Aorta (tissue), 5 donors: ENCODE data around the gene VASN. TPM values are rescaled to one million over a fixed set of nuclear protein-coding genes. Genes with fewer than 3 reads are reported as not detected.

Source experiments
- ATAC-seq: fragments of 200-7000 bp; cut with Tn5 transposase; one replicate; pipeline ENCODE4 v1.9.1; 2022; ENCODE audit warnings: moderate library complexity; ENCODE audit not compliant: low FRiP score
- DNase-seq, 2 donors: peaks; one replicate each; pipeline ENCODE4 v3.0.0-alpha.2; 2020
- H3K27ac ChIP-seq, 2 donors: one replicate each; pipeline ENCODE4 v1.5.1; 2013; ENCODE audit warnings: low read length in 2 of 2, mild to moderate bottlenecking in 2 of 2, moderate library complexity in 2 of 2, control low read depth in 1 of 2, inconsistent platforms in 1 of 2, low read depth in 1 of 2
- H3K27me3 ChIP-seq, 2 donors: one replicate each; pipeline ENCODE4 v1.6.1; 2013; ENCODE audit warnings: control low read depth in 1 of 2, low read length in 1 of 2, mild to moderate bottlenecking in 1 of 2, moderate library complexity in 1 of 2; ENCODE audit not compliant: insufficient read depth in 2 of 2, control insufficient read depth in 1 of 2
- H3K36me3 ChIP-seq, 2 donors: one replicate each; pipeline ENCODE4 v1.6.1; 2013; ENCODE audit warnings: control low read depth in 1 of 2, low read length in 1 of 2, mild to moderate bottlenecking in 1 of 2; ENCODE audit not compliant: insufficient read depth in 2 of 2, control insufficient read depth in 1 of 2
- H3K4me1 ChIP-seq, 2 donors: one replicate each; pipeline ENCODE4 v1.6.1; 2013; ENCODE audit warnings: low read length in 2 of 2, control low read depth in 1 of 2, mild to moderate bottlenecking in 1 of 2, moderate library complexity in 1 of 2; ENCODE audit not compliant: insufficient read depth in 2 of 2, control insufficient read depth in 1 of 2
- H3K4me3 ChIP-seq, 2 donors: one replicate each; pipeline ENCODE4 v1.5.1; 2013; ENCODE audit warnings: low read length in 2 of 2, control low read depth in 1 of 2, mild to moderate bottlenecking in 1 of 2
- H3K9me3 ChIP-seq: one replicate; pipeline ENCODE4 v1.6.1; 2013; ENCODE audit warnings: mild to moderate bottlenecking, low read length; ENCODE audit not compliant: control insufficient read depth
- WGBS, 2 donors: extraction: QIAGEN DNeasy Blood & Tissue Kit; methylation state at CpG; one replicate each; pipeline ENCODE4 v1.1.7; 2013; 5-methylcytosine and 5-hydroxymethylcytosine counted together
- intact Hi-C, 2 donors: fragments of 100-400 bp; cut with DNase I; formaldehyde crosslinking; loops; one replicate each; pipeline versions ENCODE4 v1.14.2 to v1.15.0; 2022
- polyA plus RNA-seq, 2 donors: library from polyadenylated mRNA; stranded (reverse); fragments of 200-250 nt; gene quantifications; one replicate each; pipeline ENCODE4 v1.2.3, GENCODE V29; 2013
- total RNA-seq, 2 donors: library from RNA; stranded (reverse); fragmentation: NEBNext Ultra II Directional; extraction: Animal tissue kit (Norgen Biotek cat#: 25700); gene quantifications; one replicate each; pipeline ENCODE4 v1.2.1, GENCODE V29; 2021
- donor health status: healthy with polysubstance abuse.
- donor health status: Bipolar disorder and iron deficiency.
- donor health status: DM: no; HTN: no; CAD: no.
- donor health status: DM: no; HTN: no; CAD: no.
- donor health status: DM: yes; HTN: yes; CAD: no.

Gene VASN
- total and polyA plus RNA-seq, 4 donors = 21.7 to 120 (median 59.1) TPM

GRCh38 chr16:4372001-4372577, 441 bp downstream of the VASN start:
- WGBS, 2 donors = 0 to 1% methylated on average over 30 to 43 of the region's 43 CpGs
- intact Hi-C loops = loop anchor here in 1 of 2 donors (5.0 kb wide), 1 partner anchor 55 kb away; the partner anchor contains the start of gene GLIS2

DNA sequence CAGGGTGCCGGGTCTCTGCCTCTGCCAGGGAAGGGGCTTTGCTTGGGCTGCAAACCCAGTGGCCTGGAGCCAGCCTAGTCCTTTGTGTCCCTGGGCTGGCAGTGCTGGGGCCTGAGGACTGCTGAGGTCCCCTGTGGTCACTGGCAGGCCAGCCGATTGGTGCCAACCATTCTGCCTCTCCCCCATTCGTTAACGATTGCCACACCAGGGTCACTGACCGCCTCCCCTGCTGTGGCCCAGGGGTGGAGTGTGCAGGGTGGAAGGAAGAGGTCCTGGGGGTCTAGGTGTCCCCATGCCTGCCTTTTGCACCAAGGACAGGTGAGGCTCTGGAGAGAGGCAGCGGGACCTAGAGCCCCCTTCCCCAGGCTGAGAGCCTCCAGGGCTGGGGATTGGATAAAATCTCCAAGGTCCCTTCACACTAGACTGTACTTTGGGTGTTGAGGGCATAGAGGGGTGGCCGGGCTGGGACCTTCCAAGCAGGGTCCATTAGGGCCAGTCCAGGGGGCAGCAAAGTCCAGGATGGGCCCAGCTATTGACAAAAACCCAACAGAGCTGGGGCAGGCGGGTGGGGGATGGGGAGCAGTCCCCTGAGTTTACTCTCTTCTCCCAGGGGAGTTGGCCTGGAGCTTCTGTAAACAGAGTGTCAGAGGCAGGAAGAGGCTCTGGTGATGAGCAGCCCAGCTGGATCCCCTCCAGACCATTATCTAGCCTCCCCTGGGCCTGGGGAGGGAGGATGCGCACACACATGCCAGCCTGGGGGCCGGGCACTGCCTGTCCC, 1.1 kb downstream of the VASN start:
- ATAC-seq = no peak
- Histone ChIP-seq H3K27me3 (no peaks in the 10 kb centered on the region), H3K4me1 (no peaks in the 10 kb centered on the region), H3K4me3 (peak overlapping the region; percentile 73 to 84), H3K36me3 (no peaks in the 10 kb centered on the region), H3K27ac (peak overlapping the region; percentile 85 to 92), H3K9me3 (no peaks in the 10 kb centered on the region)
- WGBS, 2 donors = 1 to 7% methylated on average over 9 to 10 of the region's 10 CpGs
- DNase-seq = peak in 1 of 2 donors; percentile 71
- intact Hi-C loops = loop anchor here in 1 of 2 donors (5.0 kb wide), 1 partner anchor 55 kb away; the partner anchor contains the start of gene GLIS2

More at GRCh38 chr16:4372001-4372577, 441 bp downstream of the VASN start:
- Histone ChIP-seq H3K4me3 (peak overlapping the region; percentile 73 to 84), H3K9me3 (no peaks in the 10 kb centered on the region), H3K27ac (peak overlapping the region; percentile 85 to 92), H3K27me3 (no peaks in the 10 kb centered on the region), H3K36me3 (no peaks in the 10 kb centered on the region), H3K4me1 (no peaks in the 10 kb centered on the region)
- ATAC-seq (no peak), DNase-seq (no peak)

GRCh38 chr16:4373356-4373908, 1.8 kb downstream of the VASN start:
- Histone ChIP-seq H3K36me3 (no peaks in the 10 kb centered on the region), H3K4me3 (peak overlapping the region; percentile 33 to 73), H3K4me1 (no peaks in the 10 kb centered on the region), H3K27me3 (no peaks in the 10 kb centered on the region), H3K9me3 (no peaks in the 10 kb centered on the region), H3K27ac (peak overlapping the region; percentile 85 to 92)
- DNase-seq = no peak
- intact Hi-C loops = loop anchor here in 1 of 2 donors (5.0 kb wide), 1 partner anchor 56 kb away; the partner anchor contains the start of gene GLIS2
- ATAC-seq = no peak
- 4 to 11% methylated on average over 9 of the region's 9 CpGs for WGBS, 2 donors

- peak overlapping the region; percentile 85 to 92 for H3K27ac ChIP-seq
- WGBS, 2 donors = 8 to 9% methylated on average over 30 of the region's 30 CpGs
- DNase-seq (peak; percentile 90 to 93), ATAC-seq (peak; percentile 56)
- no peaks in the 10 kb centered on the region for H3K27me3 ChIP-seq
- H3K4me1 ChIP-seq = no peaks in the 10 kb centered on the region
- intact Hi-C loops = loop anchor here in 1 of 2 donors (5.0 kb wide), 1 partner anchor 57 kb away; the partner anchor contains the start of gene GLIS2
- no peaks in the 10 kb centered on the region for H3K36me3 ChIP-seq
- no peaks in the 10 kb centered on the region for H3K9me3 ChIP-seq
- peak overlapping the region; percentile 51 to 73 for H3K4me3 ChIP-seq
Measured at GRCh38 chr16:4373909-4374742, 2.5 kb downstream of the VASN start.

DNA sequence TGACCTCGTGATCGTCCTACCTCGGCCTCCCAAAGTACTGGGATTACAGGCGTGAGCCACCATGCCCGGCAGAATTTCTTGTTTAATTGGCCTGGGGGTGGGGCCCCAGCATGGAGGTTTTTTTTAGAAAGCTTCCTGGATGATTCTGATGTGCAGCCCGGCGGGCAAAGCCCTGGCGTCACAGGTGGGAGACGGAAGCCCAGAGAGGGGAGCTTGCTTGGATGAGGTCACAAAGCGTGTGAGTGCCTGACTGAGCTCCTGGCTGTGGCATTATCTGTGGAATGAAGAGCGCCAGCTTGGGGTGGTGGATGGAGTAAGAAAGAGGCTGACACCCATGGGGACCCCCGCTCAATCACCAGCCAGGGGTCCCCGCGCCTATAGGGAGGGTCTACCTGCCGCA, 4.1 kb downstream of the VASN start:
- H3K4me1 ChIP-seq = no peaks in the 10 kb centered on the region
- DNase-seq = peak in 1 of 2 donors; percentile 69

DNA sequence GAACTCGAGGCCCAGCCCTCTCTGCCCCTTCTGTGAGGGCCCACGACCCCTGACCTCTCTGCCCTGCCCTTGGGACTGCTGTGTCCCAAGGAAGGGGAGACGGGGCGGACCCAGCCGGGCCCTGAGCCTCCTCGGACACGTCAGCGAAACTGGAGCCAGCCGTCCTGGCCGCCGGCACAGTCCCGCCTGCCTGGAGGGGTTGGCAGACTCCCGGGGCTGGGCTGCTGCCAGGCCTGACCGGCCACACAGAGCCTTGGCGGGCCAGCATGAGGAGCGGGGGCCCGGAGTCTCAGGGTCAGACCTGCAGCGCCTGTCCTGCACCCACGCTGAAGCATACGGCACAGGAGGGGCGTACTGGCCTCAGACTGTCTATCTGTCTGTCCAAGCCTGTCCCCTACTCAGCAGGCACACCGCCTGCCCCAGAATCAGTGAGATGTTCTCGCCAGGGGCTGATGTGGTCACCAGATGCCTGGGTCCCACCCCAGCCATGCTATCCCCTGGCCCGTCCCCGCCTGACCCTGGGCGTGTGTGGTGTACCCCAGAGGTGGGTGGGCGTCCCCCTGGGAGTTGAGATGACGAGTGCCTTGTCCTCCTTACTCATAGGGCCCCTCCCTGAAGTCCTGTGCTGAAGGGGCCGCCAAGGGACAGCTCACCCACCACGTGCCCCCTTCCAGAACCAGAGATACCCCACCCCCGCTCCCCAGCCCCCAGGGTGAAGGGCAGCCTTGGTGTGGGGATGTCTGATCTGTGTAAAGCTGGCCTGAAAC, 4.7 kb downstream of the VASN start:
- no peaks in the 10 kb centered on the region for H3K27me3 ChIP-seq
- WGBS, 2 donors = 1 to 8% methylated on average over 29 to 31 of the region's 31 CpGs
- DNase-seq = peak; percentile 96 to 98
- intact Hi-C loops = no loop called here
- no peak overlapping the region for H3K4me3 ChIP-seq
- H3K27ac ChIP-seq = peak overlapping the region; percentile 46 to 94
- H3K4me1 ChIP-seq = no peaks in the 10 kb centered on the region
- peak; percentile 79 for ATAC-seq
- H3K9me3 ChIP-seq = no peaks in the 10 kb centered on the region
- H3K36me3 ChIP-seq = no peaks in the 10 kb centered on the region

More for the DNA sequence above, 4.1 kb downstream of the VASN start:
- no peak for ATAC-seq
- intact Hi-C loops = no loop called here
- 11 to 18% methylated on average over 15 of the region's 15 CpGs for WGBS, 2 donors
- Histone ChIP-seq H3K27ac (peak overlapping the region; percentile 43 to 94), H3K36me3 (no peaks in the 10 kb centered on the region), H3K9me3 (no peaks in the 10 kb centered on the region), H3K4me3 (no peak overlapping the region), H3K27me3 (no peaks in the 10 kb centered on the region)

- H3K27me3 ChIP-seq = no peaks in the 10 kb centered on the region
- 9 to 11% methylated on average over 26 to 27 of the region's 27 CpGs for WGBS, 2 donors
- no peak overlapping the region for H3K4me3 ChIP-seq
- intact Hi-C loops = no loop called here
- no peaks in the 10 kb centered on the region for H3K9me3 ChIP-seq
- H3K36me3 ChIP-seq = peaks cover 0 to 5% of the 10 kb centered on the region in 2 donors
- peak overlapping the region; percentile 33 to 91 for H3K27ac ChIP-seq
- DNase-seq = no peak
- ATAC-seq = no peak
- H3K4me1 ChIP-seq = no peaks in the 10 kb centered on the region
Measured at GRCh38 chr16:4376893-4377572, 5.4 kb downstream of the VASN start.
